GM12878 (cell line): ENCODE measurements around the gene C1R. TPM values are rescaled to one million over a fixed set of nuclear protein-coding genes. Genes with fewer than 3 reads are reported as not detected.
A peak's percentile ranks its signal among the peaks of the same experiment; 100 is the strongest.

Experiments
- ATAC-seq: fragments of 200-7000 bp; cut with Tn5 transposase; 3 replicates; pipeline ENCODE4 v1.9.1; 2020; ENCODE audit warnings: mild to moderate bottlenecking, moderate library complexity
- BruUV-seq: library from RNA; stranded (reverse); fragments of 400-500 nt; replicated peaks from 2 replicates; lab custom pipeline; 2021; lab: Mats Ljungman, UMichigan
- CTCF ChIA-PET: fragments of 300-600 bp; sonication (Branson Sonifier 250); formaldehyde crosslinking; extraction: SDS; loops from one replicate; lab custom pipeline; 2021; ENCODE audit warnings: inconsistent platforms; lab: Yijun Ruan, JAX
- POLR2A ChIA-PET: fragments of 350-600 bp; formaldehyde crosslinking; extraction: SDS; loops from one replicate; lab custom pipeline; 2021; ENCODE audit warnings: inconsistent platforms; lab: Charles Lee
- RAD21 ChIA-PET: fragments of 300-600 bp; sonication (Branson Sonifier 250); formaldehyde crosslinking; loops from one replicate; lab custom pipeline; 2023; ENCODE audit warnings: antibody characterized with exemption; ENCODE audit not compliant: unreplicated experiment; lab: Charles Lee
- SMC1A ChIA-PET: fragments of 300-600 bp; sonication (Branson Sonifier 250); formaldehyde crosslinking; loops from one replicate; lab custom pipeline; 2023; ENCODE audit not compliant: unreplicated experiment, uncharacterized antibody; lab: Charles Lee
- DNase-seq: peaks from one replicate; pipeline ENCODE4 v3.0.0-alpha.2; 2011; ENCODE audit warnings: low read depth, low spot score
- FAIRE-seq: peaks from 3 replicates; lab custom pipeline; 2011; peaks lifted over from hg19 to GRCh38; lab: Jason Lieb, UNC
- H2AFZ ChIP-seq: 2 replicates; pipeline ENCODE4 v1.6.0; 2011; ENCODE audit warnings: low read depth, low read length, control low read depth; ENCODE audit not compliant: control insufficient read depth
- H3K27ac ChIP-seq: 2 replicates; pipeline ENCODE4 v1.5.1; 2011; ENCODE audit warnings: control low read depth; ENCODE audit not compliant: control insufficient read depth, insufficient read depth
- H3K27me3 ChIP-seq, 2 experiments: replicated peaks in 1 of 2; 2 replicates each; pipeline versions ENCODE4 v1.6.0 to v1.6.1; 2011; ENCODE audit warnings: low read length in 1 of 2; ENCODE audit not compliant: control insufficient read depth in 2 of 2, insufficient read depth in 2 of 2
- H3K36me3 ChIP-seq, 2 experiments: 2 replicates each; pipeline ENCODE4 v1.5.1; 2011; ENCODE audit warnings: low read length in 1 of 2; ENCODE audit not compliant: control insufficient read depth in 2 of 2, insufficient read depth in 2 of 2
- H3K4me1 ChIP-seq: 2 replicates; pipeline ENCODE4 v1.6.1; 2011; ENCODE audit warnings: mild to moderate bottlenecking, low read length, moderate library complexity, mixed read lengths; ENCODE audit not compliant: control insufficient read depth, insufficient read depth
- H3K4me2 ChIP-seq: 2 replicates; pipeline ENCODE4 v1.6.0; 2011; ENCODE audit warnings: control low read depth; ENCODE audit not compliant: control insufficient read depth, insufficient read depth
- H3K4me3 ChIP-seq: fragments of 200-600 bp; sonication (generic); 2 replicates; pipeline ENCODE4 v1.5.1; 2016
- H3K79me2 ChIP-seq: 2 replicates; pipeline ENCODE4 v1.6.0; 2011; ENCODE audit warnings: low read length; ENCODE audit not compliant: control insufficient read depth, insufficient read depth
- H3K9ac ChIP-seq: 2 replicates; pipeline ENCODE4 v1.8.0; 2011; ENCODE audit warnings: low read length, control low read depth, mixed read lengths; ENCODE audit not compliant: control insufficient read depth, insufficient read depth
- H3K9me3 ChIP-seq: replicated peaks from 3 replicates; pipeline ENCODE4 v1.5.1; 2011; ENCODE audit warnings: mild to moderate bottlenecking, low read length; ENCODE audit not compliant: control insufficient read depth, insufficient read depth
- H4K20me1 ChIP-seq: 2 replicates; pipeline ENCODE4 v1.6.0; 2011; ENCODE audit not compliant: control insufficient read depth, insufficient read depth
- ATF7 ChIP-seq: fragments of 450-650 bp; IDR thresholded peaks from 2 replicates; pipeline ENCODE4 v1.6.1; 2016; ENCODE audit warnings: low read depth, mild to moderate bottlenecking
- CBX3 ChIP-seq: fragments of 200-600 bp; sonication (generic); IDR thresholded peaks from 2 replicates; pipeline ENCODE4 v1.6.1; 2016; ENCODE audit warnings: low read depth, borderline replicate concordance
- MEF2B ChIP-seq: fragments of 450-650 bp; IDR thresholded peaks from 2 replicates; pipeline ENCODE4 v1.6.1; 2018; ENCODE audit warnings: mild to moderate bottlenecking, moderate library complexity; ENCODE audit not compliant: partially characterized antibody, poor library complexity, severe bottlenecking
- NR2F1 ChIP-seq: fragments of 450-650 bp; conservative IDR thresholded peaks from 2 replicates; pipeline ENCODE4 v1.6.1; 2017; ENCODE audit warnings: mild to moderate bottlenecking
- SIX5 ChIP-seq: IDR thresholded peaks from 2 replicates; pipeline ENCODE4 v1.6.1; 2011; ENCODE audit warnings: mild to moderate bottlenecking, low read depth, low read length, moderate library complexity; ENCODE audit not compliant: severe bottlenecking
- SRF ChIP-seq, 2 experiments: IDR thresholded peaks; 2 replicates each; pipeline ENCODE4 v1.6.1; 2011; ENCODE audit warnings: low read depth in 2 of 2, low read length in 2 of 2, mild to moderate bottlenecking in 1 of 2, moderate library complexity in 1 of 2
- ZZZ3 ChIP-seq: IDR thresholded peaks from 2 replicates; pipeline ENCODE4 v1.6.1; 2011; ENCODE audit warnings: low read depth; ENCODE audit not compliant: control insufficient read depth, insufficient read length
- WGBS: methylation state at CpG from one replicate; pipeline ENCODE4 v1.1.6; 2016; ENCODE audit warnings: low lambda C conversion rate; ENCODE audit not compliant: insufficient replicate concordance, insufficient coverage; ENCODE audit errors: missing lambda C conversion rate; 5-methylcytosine and 5-hydroxymethylcytosine counted together
- in situ Hi-C: fragments of 300-500 bp; cut with MboI; formaldehyde crosslinking; loops from 9 replicates; pipeline ENCODE4 v1.14.3; 2018; ENCODE audit warnings: mixed read lengths
- intact Hi-C: fragments of 100-400 bp; cut with micrococcal nuclease; formaldehyde crosslinking; loops from one replicate; pipeline ENCODE4 v1.14.2; 2022; ENCODE audit not compliant: unreplicated experiment
- polyA plus RNA-seq, 11 experiments: library from polyadenylated mRNA; depleted of rRNA in 4 of 11; unstranded in 6 of 11; stranded (reverse) in 5 of 11; fragments of >200 nt; fragmentation: Nextera tagmentation in 4 of 11; fragmentation: Illumina TruSeq in 1 of 11; extraction: Ambion mirVana in 4 of 11; extraction: Trizol in 1 of 11; gene quantifications; 1 replicate in 1 of 11; 2 replicates in 10 of 11; pipeline versions ENCODE4 v1.2.1 to v1.2.3, GENCODE V29; 2011 to 2016; ENCODE audit warnings: inconsistent platforms in 2 of 11, missing spikeins in 2 of 11, low read depth in 1 of 11
- total RNA-seq, 4 experiments: library from RNA; depleted of rRNA in 3 of 4; stranded (reverse); fragments of >200 nt in 3 of 4; fragmentation: Illumina TruSeq in 1 of 4; extraction: Trizol in 1 of 4; gene quantifications; 2 replicates each; pipeline versions ENCODE4 v1.2.1 to v1.2.3, GENCODE V29; 2013 to 2021
- TF ChIP-seq, protein P1 (sequence below): fragments of 150-350 bp; IDR thresholded peaks from 2 replicates; pipeline ENCODE4 v1.6.1; 2014; ENCODE audit warnings: mild to moderate bottlenecking, low read depth, low read length
- TF ChIP-seq, protein P2 (sequence below): fragments of 450-650 bp; IDR thresholded peaks from 2 replicates; pipeline ENCODE4 v1.6.1; 2017; ENCODE audit warnings: mild to moderate bottlenecking

The C1R gene
- total and polyA plus RNA-seq, 10 of the 15 experiments (the other 5 are each of a cell fraction or from before 2014, with no cell fraction given): 0.31 to 1.9 (median 0.96) TPM; not detected in 1

DNA sequence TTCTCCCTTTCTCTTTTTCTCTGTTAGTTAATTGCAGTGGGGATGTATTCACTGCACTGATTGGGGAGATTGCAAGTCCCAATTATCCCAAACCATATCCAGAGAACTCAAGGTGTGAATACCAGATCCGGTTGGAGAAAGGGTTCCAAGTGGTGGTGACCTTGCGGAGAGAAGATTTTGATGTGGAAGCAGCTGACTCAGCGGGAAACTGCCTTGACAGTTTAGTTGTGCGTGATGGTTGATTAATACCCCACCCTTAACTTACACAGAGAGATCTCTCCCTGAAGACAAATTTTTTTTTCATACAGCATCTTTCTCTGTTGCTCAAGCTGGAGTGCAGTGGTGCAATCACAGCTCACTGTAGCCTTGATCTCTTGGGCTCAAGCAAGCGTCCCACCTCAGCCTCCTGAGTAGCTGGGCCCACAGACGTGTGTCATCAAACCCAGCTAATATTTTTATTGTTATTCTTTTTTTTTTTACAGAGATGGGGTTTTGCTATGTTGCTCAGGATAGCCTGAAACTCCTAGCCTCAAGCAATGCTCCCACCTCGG lies 27.1 kb downstream of the C1R start (continued):
- TF ChIP-seq, protein P1, sequence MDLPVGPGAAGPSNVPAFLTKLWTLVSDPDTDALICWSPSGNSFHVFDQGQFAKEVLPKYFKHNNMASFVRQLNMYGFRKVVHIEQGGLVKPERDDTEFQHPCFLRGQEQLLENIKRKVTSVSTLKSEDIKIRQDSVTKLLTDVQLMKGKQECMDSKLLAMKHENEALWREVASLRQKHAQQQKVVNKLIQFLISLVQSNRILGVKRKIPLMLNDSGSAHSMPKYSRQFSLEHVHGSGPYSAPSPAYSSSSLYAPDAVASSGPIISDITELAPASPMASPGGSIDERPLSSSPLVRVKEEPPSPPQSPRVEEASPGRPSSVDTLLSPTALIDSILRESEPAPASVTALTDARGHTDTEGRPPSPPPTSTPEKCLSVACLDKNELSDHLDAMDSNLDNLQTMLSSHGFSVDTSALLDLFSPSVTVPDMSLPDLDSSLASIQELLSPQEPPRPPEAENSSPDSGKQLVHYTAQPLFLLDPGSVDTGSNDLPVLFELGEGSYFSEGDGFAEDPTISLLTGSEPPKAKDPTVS: no peak
- TF ChIP-seq ZZZ3: no peak

- Histone ChIP-seq H2AFZ (no peak overlapping the region), H3K27me3 (peaks cover 0 to 4% of the 10 kb centered on the region in 2 experiments; a peak in 2 of 4 replicates), H3K4me1 (no peaks in the 10 kb centered on the region), H3K79me2 (no peaks in the 10 kb centered on the region), H3K36me3 (no peaks in the 10 kb centered on the region), H3K4me2 (no peak overlapping the region), H3K27ac (no peak overlapping the region), H3K9ac (no peak overlapping the region), H3K9me3 (no peaks in the 10 kb centered on the region), H4K20me1 (no peaks in the 10 kb centered on the region; the same call in 1 of the 2 replicates), H3K4me3 (no peak overlapping the region)
- no peak for DNase-seq
- CTCF ChIA-PET: no interaction called here
- RAD21 ChIA-PET: no interaction called here
- no TSS peak for BruUV-seq
- no peak for FAIRE-seq
- in situ Hi-C loops (no loop called here), intact Hi-C loops (no loop called here)
- WGBS: 43% methylated on average over 3 of the region's 3 CpGs
- ATAC-seq: peak; percentile 45; the same call in 2 of the 3 replicates
- POLR2A ChIA-PET: no interaction called here
- SMC1A ChIA-PET: no interaction called here
- TF ChIP-seq CBX3 (no peak), NR2F1 (0 out of 2 replicates have a peak, but pooled peaks have one; percentile 31), SRF (IDR thresholded peaks at IDR 0.05; ENCODE audit: low read depth in 2 of 2, low read length in 2 of 2) (no peak), ATF7 (0 out of 2 replicates have a peak, but pooled peaks have one; percentile 10), SIX5 (no peak), MEF2B (peak; percentile 85)
- TF ChIP-seq, protein P2, sequence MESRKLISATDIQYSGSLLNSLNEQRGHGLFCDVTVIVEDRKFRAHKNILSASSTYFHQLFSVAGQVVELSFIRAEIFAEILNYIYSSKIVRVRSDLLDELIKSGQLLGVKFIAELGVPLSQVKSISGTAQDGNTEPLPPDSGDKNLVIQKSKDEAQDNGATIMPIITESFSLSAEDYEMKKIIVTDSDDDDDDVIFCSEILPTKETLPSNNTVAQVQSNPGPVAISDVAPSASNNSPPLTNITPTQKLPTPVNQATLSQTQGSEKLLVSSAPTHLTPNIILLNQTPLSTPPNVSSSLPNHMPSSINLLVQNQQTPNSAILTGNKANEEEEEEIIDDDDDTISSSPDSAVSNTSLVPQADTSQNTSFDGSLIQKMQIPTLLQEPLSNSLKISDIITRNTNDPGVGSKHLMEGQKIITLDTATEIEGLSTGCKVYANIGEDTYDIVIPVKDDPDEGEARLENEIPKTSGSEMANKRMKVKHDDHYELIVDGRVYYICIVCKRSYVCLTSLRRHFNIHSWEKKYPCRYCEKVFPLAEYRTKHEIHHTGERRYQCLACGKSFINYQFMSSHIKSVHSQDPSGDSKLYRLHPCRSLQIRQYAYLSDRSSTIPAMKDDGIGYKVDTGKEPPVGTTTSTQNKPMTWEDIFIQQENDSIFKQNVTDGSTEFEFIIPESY: no peak
These were observed 27.7 kb downstream of the C1R start for GRCh38 chr12:7064516-7064915.
